HepG2 (cell line): Measurements from ENCODE around the gene TRIP6. TPM values are rescaled to one million over a fixed set of nuclear protein-coding genes. Genes with fewer than 3 reads are reported as not detected.

ENCODE experiments used
- ADNP ChIP-seq: sonication (generic); formaldehyde crosslinking; IDR thresholded peaks from 2 replicates; pipeline ENCODE4 v1.4.0; 2020; ENCODE audit warnings: missing genetic modification reagents
- ASH2L ChIP-seq: fragments of 300-600, 200-600 bp; sonication (generic); IDR thresholded peaks from 2 replicates; pipeline ENCODE4 v1.7.0; 2017; ENCODE audit warnings: low read depth, mild to moderate bottlenecking, moderate library complexity, mixed read lengths, low read length; ENCODE audit not compliant: insufficient read length
- BRCA1 ChIP-seq: sonication (generic); formaldehyde crosslinking; IDR thresholded peaks from 2 replicates; pipeline ENCODE4 v1.4.0; 2020; ENCODE audit warnings: missing genetic modification reagents
- GATAD2A ChIP-seq: IDR thresholded peaks from 2 replicates; pipeline ENCODE4 v1.6.1; 2016
- HDAC6 ChIP-seq: fragments of 200-600 bp; sonication (generic); IDR thresholded peaks from 2 replicates; pipeline ENCODE4 v1.7.0; 2017; ENCODE audit warnings: mild to moderate bottlenecking, antibody characterized with exemption, low read length, low read depth
- HES4 ChIP-seq: sonication (generic); formaldehyde crosslinking; IDR thresholded peaks from 2 replicates; pipeline ENCODE4 v1.9.0; 2021; ENCODE audit warnings: mild to moderate bottlenecking, missing genetic modification reagents, borderline replicate concordance
- MTERF4 ChIP-seq: sonication (generic); formaldehyde crosslinking; IDR thresholded peaks from 2 replicates; pipeline ENCODE4 v1.8.0; 2023; ENCODE audit warnings: mild to moderate bottlenecking, missing genetic modification reagents
- SSRP1 ChIP-seq: IDR thresholded peaks from 2 replicates; pipeline ENCODE4 v1.6.1; 2016; ENCODE audit warnings: control low read depth
- ZNF407 ChIP-seq: sonication (generic); formaldehyde crosslinking; IDR thresholded peaks from one replicate; pipeline ENCODE4 v1.5.1; 2020; ENCODE audit warnings: mild to moderate bottlenecking, missing genetic modification reagents; ENCODE audit errors: not compliant biosample characterization
- ZNF496 ChIP-seq: sonication (generic); formaldehyde crosslinking; IDR thresholded peaks from 2 replicates; pipeline ENCODE4 v1.8.1; 2023; ENCODE audit warnings: mild to moderate bottlenecking, moderate library complexity, missing genetic modification reagents; ENCODE audit not compliant: insufficient replicate concordance
- ZNF607 ChIP-seq: sonication (generic); formaldehyde crosslinking; IDR thresholded peaks from 2 replicates; pipeline ENCODE4 v1.5.1; 2020; ENCODE audit warnings: missing genetic modification reagents, mild to moderate bottlenecking, borderline replicate concordance
- ZNF703 ChIP-seq: sonication (generic); formaldehyde crosslinking; IDR thresholded peaks from 2 replicates; pipeline ENCODE4 v1.5.1; 2020; ENCODE audit warnings: missing genetic modification reagents, mild to moderate bottlenecking, moderate library complexity, borderline replicate concordance
- polyA plus RNA-seq, 8 experiments: library from polyadenylated mRNA; depleted of rRNA in 3 of 8; stranded (reverse) in 7 of 8; unstranded in 1 of 8; fragments of >200 nt; fragmentation: Illumina TruSeq in 4 of 8; extraction: Trizol in 4 of 8; gene quantifications; 2 replicates each; pipeline versions ENCODE4 v1.2.1 to v1.2.3, GENCODE V29; 2011 to 2016; ENCODE audit warnings: low read depth in 4 of 8, missing spikeins in 1 of 8, mixed read lengths in 1 of 8; ENCODE audit not compliant: insufficient read depth in 1 of 8
- total RNA-seq, 5 experiments: library from RNA; depleted of rRNA; stranded (reverse); fragments of >200 nt; fragmentation: Illumina TruSeq; extraction: Trizol; gene quantifications; 2 replicates each; pipeline ENCODE4 v1.2.3, GENCODE V29; 2016; ENCODE audit warnings: low read depth in 1 of 5
- TF ChIP-seq, protein P1 (sequence below): sonication (generic); formaldehyde crosslinking; IDR thresholded peaks from 2 replicates; pipeline ENCODE4 v1.5.0; 2020; ENCODE audit warnings: mild to moderate bottlenecking, missing genetic modification reagents
- TF ChIP-seq, protein P2 (sequence below): sonication (generic); formaldehyde crosslinking; IDR thresholded peaks from 2 replicates; pipeline ENCODE4 v1.5.1; 2020; ENCODE audit warnings: mild to moderate bottlenecking, missing genetic modification reagents

TRIP6 gene
- total and polyA plus RNA-seq, 2 of the 13 experiments (the other 11 are each of a cell fraction or from before 2014, with no cell fraction given), result 0.34 to 0.38 TPM

DNA sequence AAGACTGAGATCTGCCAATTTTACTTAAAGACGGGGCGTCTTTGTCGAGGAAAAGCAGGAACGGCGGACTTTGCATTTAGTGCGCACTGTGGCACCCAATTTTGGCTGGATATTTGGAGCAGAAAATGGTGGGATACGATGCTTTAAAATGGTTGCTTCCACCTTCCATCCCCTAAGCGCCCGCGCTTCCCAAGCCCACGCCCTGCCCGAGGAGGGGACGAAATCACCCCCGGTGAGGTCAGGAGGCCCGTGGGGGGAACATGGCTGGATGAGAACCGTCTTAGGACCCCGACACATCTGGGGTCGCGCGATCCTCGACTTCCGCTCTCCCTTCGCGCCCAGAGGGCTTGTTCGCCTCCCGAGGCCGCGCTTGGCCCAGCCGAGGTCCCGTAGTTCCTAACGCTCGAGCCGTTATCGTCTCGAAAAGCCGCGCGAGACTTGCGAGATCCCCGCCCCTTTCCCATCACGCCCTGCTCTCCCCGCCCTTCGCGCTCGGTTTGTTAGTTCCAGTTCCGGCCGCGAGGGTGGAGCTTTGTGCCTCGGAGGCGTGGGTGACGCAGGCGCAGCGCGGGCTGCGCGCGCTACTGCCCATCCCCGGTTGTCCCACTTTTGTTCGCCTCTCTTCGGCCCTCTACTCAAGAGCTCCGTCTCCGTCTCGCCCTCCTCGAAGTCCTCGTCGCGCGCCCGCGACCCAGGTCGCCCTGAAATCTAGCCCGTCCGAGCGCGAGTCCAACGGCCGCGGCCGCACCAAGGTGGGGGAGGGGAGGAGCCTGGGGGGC, 7.6 kb downstream of the TRIP6 start, which contains the start of gene SRRT (continued):
- 0 out of 2 replicates have a peak, but pooled peaks have one; percentile 4 for TF ChIP-seq HES4 (CRISPR knock-in tag)
- TF ChIP-seq MTERF4, result no peak
- 0 out of 2 replicates have a peak, but pooled peaks have one; percentile 80 for TF ChIP-seq ZNF703 (CRISPR knock-in tag)
- TF ChIP-seq SSRP1, result no peak
- TF ChIP-seq HDAC6, result no peak
- no peak for TF ChIP-seq ZNF496
- peak; percentile 60 for TF ChIP-seq GATAD2A (CRISPR knock-in tag)
- TF ChIP-seq BRCA1 (CRISPR knock-in tag), result no peak
- peak; percentile 84; the same call in 1 of the 2 replicates for TF ChIP-seq ZNF607 (CRISPR knock-in tag)
- TF ChIP-seq ZNF407 (CRISPR knock-in tag), result no peak
- TF ChIP-seq ADNP (CRISPR knock-in tag), result no peak
- TF ChIP-seq, protein P1, sequence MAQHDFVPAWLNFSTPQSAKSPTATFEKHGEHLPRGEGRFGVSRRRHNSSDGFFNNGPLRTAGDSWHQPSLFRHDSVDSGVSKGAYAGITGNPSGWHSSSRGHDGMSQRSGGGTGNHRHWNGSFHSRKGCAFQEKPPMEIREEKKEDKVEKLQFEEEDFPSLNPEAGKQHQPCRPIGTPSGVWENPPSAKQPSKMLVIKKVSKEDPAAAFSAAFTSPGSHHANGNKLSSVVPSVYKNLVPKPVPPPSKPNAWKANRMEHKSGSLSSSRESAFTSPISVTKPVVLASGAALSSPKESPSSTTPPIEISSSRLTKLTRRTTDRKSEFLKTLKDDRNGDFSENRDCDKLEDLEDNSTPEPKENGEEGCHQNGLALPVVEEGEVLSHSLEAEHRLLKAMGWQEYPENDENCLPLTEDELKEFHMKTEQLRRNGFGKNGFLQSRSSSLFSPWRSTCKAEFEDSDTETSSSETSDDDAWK (CRISPR knock-in tag), result no peak
- peak; percentile 93 for TF ChIP-seq ASH2L
- TF ChIP-seq, protein P2, sequence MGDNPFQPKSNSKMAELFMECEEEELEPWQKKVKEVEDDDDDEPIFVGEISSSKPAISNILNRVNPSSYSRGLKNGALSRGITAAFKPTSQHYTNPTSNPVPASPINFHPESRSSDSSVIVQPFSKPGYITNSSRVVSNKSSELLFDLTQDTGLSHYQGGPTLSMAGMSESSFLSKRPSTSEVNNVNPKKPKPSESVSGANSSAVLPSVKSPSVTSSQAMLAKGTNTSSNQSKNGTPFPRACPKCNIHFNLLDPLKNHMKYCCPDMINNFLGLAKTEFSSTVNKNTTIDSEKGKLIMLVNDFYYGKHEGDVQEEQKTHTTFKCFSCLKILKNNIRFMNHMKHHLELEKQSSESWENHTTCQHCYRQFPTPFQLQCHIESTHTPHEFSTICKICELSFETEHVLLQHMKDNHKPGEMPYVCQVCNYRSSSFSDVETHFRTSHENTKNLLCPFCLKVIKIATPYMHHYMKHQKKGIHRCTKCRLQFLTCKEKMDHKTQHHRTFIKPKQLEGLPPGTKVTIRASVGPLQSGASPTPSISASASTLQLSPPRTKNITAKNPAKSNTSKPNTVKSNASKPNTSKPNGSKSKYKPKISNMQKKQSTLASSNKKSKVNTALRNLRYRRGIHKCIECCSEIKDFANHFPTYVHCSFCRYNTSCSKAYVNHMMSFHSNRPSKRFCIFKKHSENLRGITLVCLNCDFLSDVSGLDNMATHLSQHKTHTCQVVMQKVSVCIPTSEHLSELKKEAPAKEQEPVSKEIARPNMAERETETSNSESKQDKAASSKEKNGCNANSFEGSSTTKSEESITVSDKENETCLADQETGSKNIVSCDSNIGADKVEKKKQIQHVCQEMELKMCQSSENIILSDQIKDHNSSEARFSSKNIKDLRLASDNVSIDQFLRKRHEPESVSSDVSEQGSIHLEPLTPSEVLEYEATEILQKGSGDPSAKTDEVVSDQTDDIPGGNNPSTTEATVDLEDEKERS, result 0 out of 2 replicates have a peak, but pooled peaks have one; percentile 21
